ENCODE data around the gene CATSPERE. TPM values are rescaled to one million over a fixed set of nuclear protein-coding genes. Genes with fewer than 3 reads are reported as not detected.

Gene CATSPERE
- total and polyA plus RNA-seq, 2 of the 8 experiments (the other 6 are each of a cell fraction or from before 2014, with no cell fraction given) = 0.05 to 0.45 TPM

DNA sequence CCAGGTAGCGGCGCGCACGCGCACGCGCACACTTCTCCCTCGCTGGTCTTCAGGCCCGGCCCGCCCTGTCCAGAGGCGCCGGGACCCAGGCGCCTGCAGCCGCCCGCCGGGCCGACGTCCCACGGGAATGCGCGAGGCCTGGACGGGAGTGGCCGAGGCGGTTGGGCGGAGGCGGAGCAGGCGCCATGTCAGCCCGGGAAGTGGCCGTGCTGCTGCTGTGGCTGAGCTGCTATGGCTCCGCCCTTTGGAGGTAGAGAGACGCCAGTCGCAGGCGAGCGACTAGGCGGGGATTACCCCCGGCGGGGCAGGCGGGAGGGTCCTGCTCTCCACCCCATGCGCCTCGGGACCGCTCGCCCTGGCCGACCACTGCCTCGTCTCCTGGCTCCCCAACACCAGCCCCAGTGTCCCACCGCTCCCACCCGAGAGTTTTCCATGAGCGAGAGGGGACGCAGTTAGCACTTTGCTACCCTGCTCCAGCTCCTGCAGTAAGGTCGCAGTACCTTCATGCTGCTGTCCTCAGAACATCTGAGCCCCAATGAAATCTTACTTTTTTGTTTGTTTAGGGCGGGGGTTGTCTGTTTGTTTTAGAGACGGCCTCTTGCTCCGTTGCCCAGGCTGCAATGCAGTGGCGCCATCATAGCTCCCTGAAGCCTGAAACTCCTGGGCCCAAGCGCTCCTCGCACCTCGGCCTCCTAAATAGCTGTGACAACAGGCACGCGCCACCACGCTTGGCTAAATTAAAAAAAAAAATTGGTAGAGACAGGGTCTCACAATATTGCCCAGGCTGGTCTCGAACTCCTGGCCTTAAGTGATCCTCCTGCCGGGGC lies at the start of gene CATSPERE (continued):
- TF ChIP-seq ATF2 (IDR thresholded peaks at IDR 0.05; ENCODE audit: low read length) (no peak), JUN (IDR thresholded peaks at IDR 0.05; ENCODE audit: low read depth, low read length) (no peak), RAD21 (IDR thresholded peaks at IDR 0.05 in 1 of 2, conservative IDR thresholded peaks at IDR 0.05 in 1 of 2; ENCODE audit: low read depth in 2 of 2, low read length in 2 of 2) (0 out of 4 replicates have a peak, but pooled peaks of 1 of the 2 experiments have one; percentile 0), CBX8 (IDR thresholded peaks at IDR 0.05; ENCODE audit: borderline replicate concordance, low read depth, low read length) (no peak), CBX5 (IDR thresholded peaks at IDR 0.05; ENCODE audit: low read depth, low read length) (no peak), BCL11A (IDR thresholded peaks at IDR 0.05; ENCODE audit: low read depth in 2 of 2, low read length in 2 of 2) (no peak)
- TF ChIP-seq, protein P1, sequence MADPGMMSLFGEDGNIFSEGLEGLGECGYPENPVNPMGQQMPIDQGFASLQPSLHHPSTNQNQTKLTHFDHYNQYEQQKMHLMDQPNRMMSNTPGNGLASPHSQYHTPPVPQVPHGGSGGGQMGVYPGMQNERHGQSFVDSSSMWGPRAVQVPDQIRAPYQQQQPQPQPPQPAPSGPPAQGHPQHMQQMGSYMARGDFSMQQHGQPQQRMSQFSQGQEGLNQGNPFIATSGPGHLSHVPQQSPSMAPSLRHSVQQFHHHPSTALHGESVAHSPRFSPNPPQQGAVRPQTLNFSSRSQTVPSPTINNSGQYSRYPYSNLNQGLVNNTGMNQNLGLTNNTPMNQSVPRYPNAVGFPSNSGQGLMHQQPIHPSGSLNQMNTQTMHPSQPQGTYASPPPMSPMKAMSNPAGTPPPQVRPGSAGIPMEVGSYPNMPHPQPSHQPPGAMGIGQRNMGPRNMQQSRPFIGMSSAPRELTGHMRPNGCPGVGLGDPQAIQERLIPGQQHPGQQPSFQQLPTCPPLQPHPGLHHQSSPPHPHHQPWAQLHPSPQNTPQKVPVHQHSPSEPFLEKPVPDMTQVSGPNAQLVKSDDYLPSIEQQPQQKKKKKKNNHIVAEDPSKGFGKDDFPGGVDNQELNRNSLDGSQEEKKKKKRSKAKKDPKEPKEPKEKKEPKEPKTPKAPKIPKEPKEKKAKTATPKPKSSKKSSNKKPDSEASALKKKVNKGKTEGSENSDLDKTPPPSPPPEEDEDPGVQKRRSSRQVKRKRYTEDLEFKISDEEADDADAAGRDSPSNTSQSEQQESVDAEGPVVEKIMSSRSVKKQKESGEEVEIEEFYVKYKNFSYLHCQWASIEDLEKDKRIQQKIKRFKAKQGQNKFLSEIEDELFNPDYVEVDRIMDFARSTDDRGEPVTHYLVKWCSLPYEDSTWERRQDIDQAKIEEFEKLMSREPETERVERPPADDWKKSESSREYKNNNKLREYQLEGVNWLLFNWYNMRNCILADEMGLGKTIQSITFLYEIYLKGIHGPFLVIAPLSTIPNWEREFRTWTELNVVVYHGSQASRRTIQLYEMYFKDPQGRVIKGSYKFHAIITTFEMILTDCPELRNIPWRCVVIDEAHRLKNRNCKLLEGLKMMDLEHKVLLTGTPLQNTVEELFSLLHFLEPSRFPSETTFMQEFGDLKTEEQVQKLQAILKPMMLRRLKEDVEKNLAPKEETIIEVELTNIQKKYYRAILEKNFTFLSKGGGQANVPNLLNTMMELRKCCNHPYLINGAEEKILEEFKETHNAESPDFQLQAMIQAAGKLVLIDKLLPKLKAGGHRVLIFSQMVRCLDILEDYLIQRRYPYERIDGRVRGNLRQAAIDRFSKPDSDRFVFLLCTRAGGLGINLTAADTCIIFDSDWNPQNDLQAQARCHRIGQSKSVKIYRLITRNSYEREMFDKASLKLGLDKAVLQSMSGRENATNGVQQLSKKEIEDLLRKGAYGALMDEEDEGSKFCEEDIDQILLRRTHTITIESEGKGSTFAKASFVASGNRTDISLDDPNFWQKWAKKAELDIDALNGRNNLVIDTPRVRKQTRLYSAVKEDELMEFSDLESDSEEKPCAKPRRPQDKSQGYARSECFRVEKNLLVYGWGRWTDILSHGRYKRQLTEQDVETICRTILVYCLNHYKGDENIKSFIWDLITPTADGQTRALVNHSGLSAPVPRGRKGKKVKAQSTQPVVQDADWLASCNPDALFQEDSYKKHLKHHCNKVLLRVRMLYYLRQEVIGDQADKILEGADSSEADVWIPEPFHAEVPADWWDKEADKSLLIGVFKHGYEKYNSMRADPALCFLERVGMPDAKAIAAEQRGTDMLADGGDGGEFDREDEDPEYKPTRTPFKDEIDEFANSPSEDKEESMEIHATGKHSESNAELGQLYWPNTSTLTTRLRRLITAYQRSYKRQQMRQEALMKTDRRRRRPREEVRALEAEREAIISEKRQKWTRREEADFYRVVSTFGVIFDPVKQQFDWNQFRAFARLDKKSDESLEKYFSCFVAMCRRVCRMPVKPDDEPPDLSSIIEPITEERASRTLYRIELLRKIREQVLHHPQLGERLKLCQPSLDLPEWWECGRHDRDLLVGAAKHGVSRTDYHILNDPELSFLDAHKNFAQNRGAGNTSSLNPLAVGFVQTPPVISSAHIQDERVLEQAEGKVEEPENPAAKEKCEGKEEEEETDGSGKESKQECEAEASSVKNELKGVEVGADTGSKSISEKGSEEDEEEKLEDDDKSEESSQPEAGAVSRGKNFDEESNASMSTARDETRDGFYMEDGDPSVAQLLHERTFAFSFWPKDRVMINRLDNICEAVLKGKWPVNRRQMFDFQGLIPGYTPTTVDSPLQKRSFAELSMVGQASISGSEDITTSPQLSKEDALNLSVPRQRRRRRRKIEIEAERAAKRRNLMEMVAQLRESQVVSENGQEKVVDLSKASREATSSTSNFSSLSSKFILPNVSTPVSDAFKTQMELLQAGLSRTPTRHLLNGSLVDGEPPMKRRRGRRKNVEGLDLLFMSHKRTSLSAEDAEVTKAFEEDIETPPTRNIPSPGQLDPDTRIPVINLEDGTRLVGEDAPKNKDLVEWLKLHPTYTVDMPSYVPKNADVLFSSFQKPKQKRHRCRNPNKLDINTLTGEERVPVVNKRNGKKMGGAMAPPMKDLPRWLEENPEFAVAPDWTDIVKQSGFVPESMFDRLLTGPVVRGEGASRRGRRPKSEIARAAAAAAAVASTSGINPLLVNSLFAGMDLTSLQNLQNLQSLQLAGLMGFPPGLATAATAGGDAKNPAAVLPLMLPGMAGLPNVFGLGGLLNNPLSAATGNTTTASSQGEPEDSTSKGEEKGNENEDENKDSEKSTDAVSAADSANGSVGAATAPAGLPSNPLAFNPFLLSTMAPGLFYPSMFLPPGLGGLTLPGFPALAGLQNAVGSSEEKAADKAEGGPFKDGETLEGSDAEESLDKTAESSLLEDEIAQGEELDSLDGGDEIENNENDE (IDR thresholded peaks at IDR 0.05; ENCODE audit: insufficient replicate concordance, low read length) = no peak
